PC-3 (cell line): Measurements from ENCODE around the gene ARL3. TPM values are rescaled to one million over a fixed set of nuclear protein-coding genes. Genes with fewer than 3 reads are reported as not detected.

Source experiments
- ATAC-seq: fragments of 200-7000 bp; cut with Tn5 transposase; 2 replicates; pipeline ENCODE4 v1.9.1; 2020; ENCODE audit warnings: mild to moderate bottlenecking, moderate library complexity
- BruUV-seq: library from RNA; stranded (reverse); fragments of 400-500 nt; replicated peaks from 2 replicates; lab custom pipeline; 2021; lab: Mats Ljungman, UMichigan
- CTCF ChIA-PET: fragments of 300-600 bp; sonication (Branson Sonifier 250); formaldehyde crosslinking; loops from one replicate; lab custom pipeline; 2022; ENCODE audit warnings: antibody characterized with exemption; lab: Charles Lee
- POLR2A ChIA-PET: fragments of 300-600 bp; sonication (Branson Sonifier 250); formaldehyde crosslinking; loops from one replicate; lab custom pipeline; 2022; ENCODE audit warnings: antibody characterized with exemption; ENCODE audit not compliant: unreplicated experiment; lab: Charles Lee
- DNase-seq: peaks from one replicate; pipeline ENCODE4 v3.0.0-alpha.2; 2015
- H2AFZ ChIP-seq: fragments of 300-600 bp; sonication (generic); 2 replicates; pipeline ENCODE4 v1.6.0; 2016; ENCODE audit warnings: antibody characterized with exemption, low read length
- H3F3A ChIP-seq: fragments of 300-600 bp; sonication (generic); one replicate; pipeline ENCODE4 v1.6.0; 2017; ENCODE audit warnings: antibody characterized with exemption, low read length, control low read depth, mild to moderate bottlenecking; ENCODE audit not compliant: unreplicated experiment
- H3K27ac ChIP-seq: fragments of 300-600 bp; sonication (generic); 2 replicates; pipeline ENCODE4 v1.5.1; 2016; ENCODE audit warnings: mild to moderate bottlenecking, low read length
- H3K27me3 ChIP-seq: fragments of 300-600 bp; sonication (generic); 2 replicates; pipeline ENCODE4 v1.6.1; 2016; ENCODE audit warnings: low read length, mixed read lengths
- H3K36me3 ChIP-seq: fragments of 300-600 bp; sonication (generic); 2 replicates; pipeline ENCODE4 v1.6.1; 2016; ENCODE audit warnings: low read depth, mixed run types, low read length, mixed read lengths
- H3K4me1 ChIP-seq: fragments of 300-600 bp; sonication (generic); 2 replicates; pipeline ENCODE4 v1.5.1; 2016; ENCODE audit warnings: low read length; ENCODE audit not compliant: insufficient read depth
- H3K4me2 ChIP-seq: fragments of 300-600 bp; sonication (generic); 2 replicates; pipeline ENCODE4 v1.6.0; 2016; ENCODE audit warnings: low read length
- H3K4me3 ChIP-seq: fragments of 300-600 bp; sonication (generic); 2 replicates; pipeline ENCODE4 v1.5.1; 2016; ENCODE audit warnings: mild to moderate bottlenecking, low read length, mixed read lengths
- H3K79me2 ChIP-seq: fragments of 300-600 bp; sonication (generic); 2 replicates; pipeline ENCODE4 v1.6.1; 2017; ENCODE audit warnings: low read length, mixed read lengths
- H3K9ac ChIP-seq: fragments of 300-600 bp; sonication (generic); 2 replicates; pipeline ENCODE4 v1.6.0; 2016; ENCODE audit warnings: mild to moderate bottlenecking, low read length
- H3K9me2 ChIP-seq: fragments of 300-600 bp; sonication (generic); replicated peaks from 2 replicates; pipeline ENCODE4 v1.6.1; 2016; ENCODE audit warnings: mixed run types, low read length, mixed read lengths
- H3K9me3 ChIP-seq: fragments of 300-600 bp; sonication (generic); 2 replicates; pipeline ENCODE4 v1.6.1; 2016; ENCODE audit warnings: low read length, mixed read lengths
- H4K20me1 ChIP-seq: fragments of 300-600 bp; sonication (generic); 2 replicates; pipeline ENCODE4 v1.6.1; 2016; ENCODE audit warnings: low read length, mixed read lengths
- EZH2 ChIP-seq: fragments of 300-600 bp; sonication (generic); IDR thresholded peaks from one replicate; pipeline ENCODE4 v1.6.1; 2017; ENCODE audit warnings: antibody characterized with exemption, mild to moderate bottlenecking, low read length; ENCODE audit not compliant: unreplicated experiment
- EZH2phosphoT487 ChIP-seq: fragments of 300-600 bp; sonication (generic); IDR thresholded peaks from 2 replicates; pipeline ENCODE4 v1.6.1; 2018; ENCODE audit warnings: mild to moderate bottlenecking, antibody characterized with exemption, low read length, borderline replicate concordance
- intact Hi-C: fragments of 100-400 bp; cut with micrococcal nuclease; formaldehyde crosslinking; loops from 2 replicates; pipeline ENCODE4 v1.9.0; 2023
- total RNA-seq: library from RNA; depleted of rRNA; stranded (reverse); fragments of >200 nt; gene quantifications from 2 replicates; pipeline ENCODE4 v1.2.3, GENCODE V29; 2014
- TF ChIP-seq, protein P1 (sequence below): fragments of 300-600 bp; sonication (generic); conservative IDR thresholded peaks from 2 replicates; pipeline ENCODE4 v1.5.1; 2017; ENCODE audit warnings: antibody characterized with exemption, low read depth, mild to moderate bottlenecking, low read length

The ARL3 gene
- total RNA-seq, 1 experiment from 2014 or later, result 2.8 TPM

DNA sequence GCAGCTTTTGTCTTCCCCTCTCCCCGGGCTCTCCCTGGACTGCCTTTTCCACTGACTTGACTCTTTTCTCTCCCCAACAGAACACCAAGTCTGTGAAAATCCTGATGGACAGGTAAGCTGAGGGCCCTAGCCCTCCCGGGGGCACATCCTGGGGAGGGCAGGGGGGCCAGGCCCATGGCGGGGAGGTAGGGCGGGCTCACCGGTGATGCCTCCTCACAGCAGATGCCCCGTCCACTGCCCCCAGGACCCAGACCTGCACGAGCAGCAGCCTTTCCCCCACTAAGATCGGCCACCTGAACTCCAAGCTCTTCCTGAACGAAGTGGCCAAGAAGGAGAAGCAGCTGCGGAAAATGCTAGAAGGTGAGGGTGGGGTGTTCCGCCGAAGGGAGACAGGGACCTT lies 58.2 kb downstream of the ARL3 start:
- no peak overlapping the region for H2AFZ ChIP-seq
- H3K4me2 ChIP-seq, result no peak overlapping the region
- H3K4me3 ChIP-seq, result no peak overlapping the region
- peaks cover 3% of the 10 kb centered on the region for H3K36me3 ChIP-seq
- no peaks in the 10 kb centered on the region for H3K27me3 ChIP-seq
- H4K20me1 ChIP-seq, result no peaks in the 10 kb centered on the region
- no TSS peak for BruUV-seq
- no peak for ATAC-seq
- no peak for DNase-seq
- H3K27ac ChIP-seq, result no peak overlapping the region
- no peaks in the 10 kb centered on the region for H3K9me2 ChIP-seq
- no peak overlapping the region for H3K9ac ChIP-seq
- intact Hi-C loops, result no loop called here
- POLR2A ChIA-PET, result no interaction called here
- H3K9me3 ChIP-seq, result no peaks in the 10 kb centered on the region
- H3F3A ChIP-seq, result no peaks in the 10 kb centered on the region
- H3K4me1 ChIP-seq, result no peaks in the 10 kb centered on the region
- H3K79me2 ChIP-seq, result peaks cover 26% of the 10 kb centered on the region
- no peak for TF ChIP-seq EZH2phosphoT487
- TF ChIP-seq, protein P1, sequence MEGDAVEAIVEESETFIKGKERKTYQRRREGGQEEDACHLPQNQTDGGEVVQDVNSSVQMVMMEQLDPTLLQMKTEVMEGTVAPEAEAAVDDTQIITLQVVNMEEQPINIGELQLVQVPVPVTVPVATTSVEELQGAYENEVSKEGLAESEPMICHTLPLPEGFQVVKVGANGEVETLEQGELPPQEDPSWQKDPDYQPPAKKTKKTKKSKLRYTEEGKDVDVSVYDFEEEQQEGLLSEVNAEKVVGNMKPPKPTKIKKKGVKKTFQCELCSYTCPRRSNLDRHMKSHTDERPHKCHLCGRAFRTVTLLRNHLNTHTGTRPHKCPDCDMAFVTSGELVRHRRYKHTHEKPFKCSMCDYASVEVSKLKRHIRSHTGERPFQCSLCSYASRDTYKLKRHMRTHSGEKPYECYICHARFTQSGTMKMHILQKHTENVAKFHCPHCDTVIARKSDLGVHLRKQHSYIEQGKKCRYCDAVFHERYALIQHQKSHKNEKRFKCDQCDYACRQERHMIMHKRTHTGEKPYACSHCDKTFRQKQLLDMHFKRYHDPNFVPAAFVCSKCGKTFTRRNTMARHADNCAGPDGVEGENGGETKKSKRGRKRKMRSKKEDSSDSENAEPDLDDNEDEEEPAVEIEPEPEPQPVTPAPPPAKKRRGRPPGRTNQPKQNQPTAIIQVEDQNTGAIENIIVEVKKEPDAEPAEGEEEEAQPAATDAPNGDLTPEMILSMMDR, result no peak
- CTCF ChIA-PET, result no interaction called here

DNA sequence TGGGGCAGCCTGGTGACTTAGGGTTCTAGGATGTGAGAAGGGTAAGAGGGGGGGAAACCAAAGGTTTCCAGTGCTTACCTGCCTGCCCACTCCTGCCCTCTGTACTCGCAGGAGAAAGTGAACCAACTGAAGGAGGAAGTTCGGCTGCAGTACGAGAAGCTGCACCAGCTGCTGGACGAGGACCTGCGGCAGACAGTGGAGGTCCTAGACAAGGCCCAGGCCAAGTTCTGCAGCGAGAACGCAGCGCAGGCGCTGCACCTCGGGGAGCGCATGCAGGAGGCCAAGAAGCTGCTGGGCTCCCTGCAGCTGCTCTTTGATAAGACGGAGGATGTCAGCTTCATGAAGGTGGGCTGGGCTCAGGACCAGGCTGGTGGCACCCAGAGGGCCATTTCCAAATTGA lies 59.2 kb downstream of the ARL3 start:
- ATAC-seq, result no peak
- Histone ChIP-seq H3K36me3 (peaks cover 3% of the 10 kb centered on the region), H3K27me3 (no peaks in the 10 kb centered on the region), H3F3A (no peaks in the 10 kb centered on the region), H3K4me1 (no peaks in the 10 kb centered on the region), H3K27ac (no peak overlapping the region), H3K4me2 (no peak overlapping the region), H3K4me3 (no peak overlapping the region), H2AFZ (no peak overlapping the region), H3K9me2 (no peaks in the 10 kb centered on the region), H4K20me1 (no peaks in the 10 kb centered on the region), H3K9ac (no peak overlapping the region), H3K9me3 (no peaks in the 10 kb centered on the region), H3K79me2 (peaks cover 37% of the 10 kb centered on the region)
- POLR2A ChIA-PET, result no interaction called here
- CTCF ChIA-PET, result no interaction called here
- intact Hi-C loops, result no loop called here
- no peak for TF ChIP-seq EZH2phosphoT487
- TF ChIP-seq EZH2, result no peak
- TF ChIP-seq, protein P1, result no peak
- BruUV-seq, result no TSS peak
- no peak for DNase-seq

DNA sequence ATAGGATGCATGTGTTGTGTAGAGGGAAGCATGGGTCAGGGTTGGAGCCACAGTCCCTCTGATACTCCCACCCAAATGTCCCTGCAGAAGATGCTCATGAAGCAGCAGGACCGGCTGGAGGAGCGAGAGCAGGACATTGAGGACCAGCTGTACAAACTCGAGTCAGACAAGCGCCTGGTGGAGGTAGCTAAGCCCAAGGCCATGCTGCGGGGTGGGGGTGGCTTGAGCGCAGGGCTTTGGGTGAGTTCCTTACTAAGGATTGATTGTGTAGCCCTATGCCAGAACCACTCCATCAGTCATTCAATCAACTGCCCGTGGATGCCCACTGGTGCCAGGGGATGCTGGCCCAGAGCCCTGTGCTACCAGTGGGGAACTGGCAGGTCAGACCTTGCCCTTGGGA lies 59.6 kb downstream of the ARL3 start:
- TF ChIP-seq, protein P1, result no peak
- POLR2A ChIA-PET, result no interaction called here
- CTCF ChIA-PET, result no interaction called here
- Histone ChIP-seq H3K9me3 (no peaks in the 10 kb centered on the region), H3K79me2 (peaks cover 41% of the 10 kb centered on the region), H3K4me2 (no peak overlapping the region), H3K4me3 (no peak overlapping the region), H2AFZ (no peak overlapping the region), H3K27ac (no peak overlapping the region), H3K4me1 (no peaks in the 10 kb centered on the region), H3K9me2 (no peaks in the 10 kb centered on the region), H4K20me1 (0 out of 2 replicates have a peak, but pooled peaks cover 2% of the 10 kb centered on the region), H3K27me3 (no peaks in the 10 kb centered on the region), H3F3A (no peaks in the 10 kb centered on the region), H3K36me3 (peaks cover 3% of the 10 kb centered on the region), H3K9ac (no peak overlapping the region)
- no peak for DNase-seq
- no TSS peak for BruUV-seq
- no peak for ATAC-seq
- intact Hi-C loops, result no loop called here
